NCI-H146 treated with DMSO at 0.1 percent for 48 hours (cell line): ENCODE measurements around the gene RFTN1.

ENCODE experiments used
- DNase-seq: peaks from one replicate; lab custom pipeline; 2025; ENCODE audit not compliant: unreplicated experiment; lab: John Stamatoyannopoulos, UW

RFTN1 gene

DNA sequence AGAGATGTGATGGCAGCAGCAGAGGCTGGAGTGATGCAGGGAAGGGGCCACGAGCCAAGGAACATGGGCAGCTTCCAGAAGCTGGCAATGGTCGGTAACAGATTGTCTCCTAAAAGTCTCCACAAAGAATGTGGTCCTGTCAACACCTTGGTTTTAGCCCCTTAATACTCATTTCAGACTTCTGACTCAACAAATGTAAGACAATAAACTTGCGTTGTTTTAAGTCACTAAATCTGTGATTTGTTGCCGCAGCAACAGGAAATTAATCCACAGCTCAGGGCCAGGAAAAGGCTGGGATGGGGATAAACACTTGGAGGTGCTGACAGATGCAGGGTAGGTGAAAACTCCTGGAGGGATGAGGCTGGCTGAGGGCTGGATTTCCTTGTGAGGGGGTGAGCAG lies 178.6 kb downstream of the RFTN1 start:
- no peak for DNase-seq

DNA sequence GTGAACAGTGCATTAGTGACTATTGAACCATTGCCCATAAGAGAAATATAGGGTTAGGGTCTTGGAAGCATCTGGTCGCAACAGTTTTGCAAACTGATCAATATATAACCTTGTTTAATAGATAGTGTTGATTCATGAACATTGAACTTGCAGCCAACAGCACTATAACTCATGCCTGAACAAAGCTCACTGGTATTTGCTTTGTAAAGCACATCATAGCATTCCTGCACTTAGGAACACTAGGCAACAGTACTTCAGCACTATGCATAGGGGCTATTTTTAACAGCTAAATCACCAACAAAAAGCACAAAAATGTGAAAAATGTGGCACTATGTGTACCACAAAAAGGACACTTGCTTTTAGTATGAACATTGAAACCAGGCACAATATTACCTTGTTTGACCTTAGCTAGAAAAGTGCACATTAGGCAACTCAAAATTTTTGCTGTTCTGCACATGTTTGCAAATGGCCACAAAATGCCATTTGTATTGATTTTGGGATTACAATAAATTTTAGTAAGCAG lies 180.5 kb downstream of the RFTN1 start:
- no peak for DNase-seq

DNA sequence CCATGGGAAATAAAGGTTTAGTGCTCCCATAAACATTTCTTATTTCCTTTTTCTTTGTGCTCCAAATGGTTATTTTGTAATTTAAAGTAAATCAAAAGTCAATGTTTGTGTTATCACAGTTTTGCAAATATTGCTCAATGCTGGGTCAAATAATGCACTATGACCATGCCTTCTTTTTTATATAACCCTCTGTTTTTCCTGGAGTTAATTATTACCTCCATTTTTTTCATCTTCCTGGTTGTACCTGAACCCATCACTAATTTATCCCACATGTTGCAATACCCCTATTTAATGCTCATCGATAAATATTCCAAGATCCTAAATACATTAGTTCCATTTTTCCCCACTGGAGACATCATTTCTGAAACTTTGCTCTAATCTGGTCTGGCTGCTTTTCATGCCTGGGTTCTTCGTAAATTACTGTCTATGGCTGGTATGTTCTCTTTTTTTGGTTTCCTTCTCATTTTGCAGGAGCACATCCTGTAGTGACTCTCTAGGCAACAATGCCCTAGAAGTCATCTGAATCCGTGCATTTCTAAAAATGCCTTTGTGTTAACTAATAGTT lies 182.1 kb downstream of the RFTN1 start:
- no peak for DNase-seq

DNA sequence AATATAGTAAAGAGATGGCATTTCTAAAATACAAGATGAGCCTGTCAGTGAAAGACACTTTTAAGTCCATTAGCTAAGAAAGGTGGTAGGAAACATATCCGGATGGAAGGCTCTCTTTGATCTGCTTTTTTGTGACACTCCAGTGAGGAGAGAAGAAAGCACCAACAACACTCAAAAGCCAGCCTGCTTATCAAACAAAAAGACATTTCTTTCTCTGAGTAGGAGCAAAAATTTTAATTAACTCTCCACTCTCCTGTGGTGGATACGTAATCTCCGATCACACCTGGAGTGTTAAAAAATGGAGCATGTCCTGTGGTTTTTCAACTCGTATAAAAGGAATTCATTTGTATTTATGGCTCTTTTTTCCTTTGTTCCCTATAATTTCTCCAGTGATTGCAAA lies 183.1 kb downstream of the RFTN1 start:
- DNase-seq = no peak

DNA sequence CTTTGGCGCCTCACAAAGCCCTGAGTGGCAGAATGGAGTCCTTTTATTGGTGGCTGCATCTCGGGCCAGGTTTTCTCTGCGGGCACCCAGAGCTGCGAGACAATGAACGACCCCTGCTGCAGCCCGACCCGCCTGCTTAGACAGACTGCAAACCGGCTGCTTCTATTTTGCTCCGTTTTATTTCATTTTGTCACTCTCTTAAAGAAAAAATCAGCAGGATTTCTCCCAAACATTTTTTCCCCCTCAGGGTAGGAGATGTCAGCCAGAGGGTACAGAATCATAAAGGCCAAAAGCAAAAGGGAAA lies 183.7 kb downstream of the RFTN1 start:
- peak; percentile 66 for DNase-seq

DNA sequence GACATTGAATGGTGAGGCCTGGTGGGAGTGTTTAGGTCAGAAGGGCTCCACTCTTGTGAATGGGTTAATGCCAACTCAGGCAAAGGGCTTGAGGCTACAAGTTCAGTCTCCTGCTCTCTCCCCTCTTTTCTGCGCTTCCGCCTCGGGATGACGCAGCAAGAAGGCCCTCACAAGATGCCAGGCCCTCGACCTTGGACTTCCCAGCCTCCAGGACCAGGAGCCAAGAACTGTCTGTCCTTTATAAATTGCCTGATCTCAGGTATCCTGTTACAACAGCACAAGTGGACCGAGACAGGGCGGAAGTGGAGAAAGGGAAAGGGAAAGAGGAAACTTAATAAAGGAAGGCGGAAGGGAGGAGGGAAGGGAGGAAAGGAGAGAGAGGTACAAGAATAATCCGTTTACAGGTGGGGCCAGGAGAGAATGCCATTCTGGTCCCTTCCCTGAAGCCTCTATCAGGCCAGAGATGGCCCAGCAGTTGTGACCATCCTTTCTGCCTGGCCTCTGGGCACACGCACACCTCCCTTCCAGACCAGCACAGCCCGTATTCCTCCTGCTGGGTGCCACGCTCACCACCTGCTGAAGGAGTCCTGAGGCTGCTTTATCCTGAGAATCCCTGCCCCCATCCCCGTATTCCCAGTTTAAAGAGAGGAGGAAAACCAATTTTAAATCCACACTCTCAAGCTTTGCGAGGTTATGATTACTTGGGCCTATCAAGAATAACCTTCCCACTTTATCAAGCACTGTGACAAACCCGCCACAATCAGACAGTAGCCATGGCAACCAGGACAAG lies 184.3 kb downstream of the RFTN1 start:
- DNase-seq = no peak

DNA sequence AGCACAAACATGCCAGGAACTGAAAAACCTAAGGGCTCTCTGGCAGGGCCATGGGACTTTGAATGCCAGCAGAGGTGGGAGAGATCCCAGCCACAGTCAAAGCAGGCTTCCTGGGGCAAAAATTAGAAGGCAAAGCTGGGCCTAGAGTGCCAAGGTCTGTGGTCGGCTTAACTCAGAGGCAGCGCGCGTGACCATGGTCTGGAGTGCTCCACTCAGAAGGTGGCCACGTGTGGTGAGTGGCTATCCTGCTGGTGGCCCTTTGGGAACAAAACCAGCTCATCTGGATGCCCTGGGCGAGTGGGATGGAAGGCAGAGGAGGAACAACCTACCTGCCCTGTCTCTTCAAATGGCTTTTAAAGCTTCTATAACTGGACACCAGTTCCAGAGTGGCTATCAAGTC lies 185.4 kb downstream of the RFTN1 start:
- DNase-seq = no peak

DNA sequence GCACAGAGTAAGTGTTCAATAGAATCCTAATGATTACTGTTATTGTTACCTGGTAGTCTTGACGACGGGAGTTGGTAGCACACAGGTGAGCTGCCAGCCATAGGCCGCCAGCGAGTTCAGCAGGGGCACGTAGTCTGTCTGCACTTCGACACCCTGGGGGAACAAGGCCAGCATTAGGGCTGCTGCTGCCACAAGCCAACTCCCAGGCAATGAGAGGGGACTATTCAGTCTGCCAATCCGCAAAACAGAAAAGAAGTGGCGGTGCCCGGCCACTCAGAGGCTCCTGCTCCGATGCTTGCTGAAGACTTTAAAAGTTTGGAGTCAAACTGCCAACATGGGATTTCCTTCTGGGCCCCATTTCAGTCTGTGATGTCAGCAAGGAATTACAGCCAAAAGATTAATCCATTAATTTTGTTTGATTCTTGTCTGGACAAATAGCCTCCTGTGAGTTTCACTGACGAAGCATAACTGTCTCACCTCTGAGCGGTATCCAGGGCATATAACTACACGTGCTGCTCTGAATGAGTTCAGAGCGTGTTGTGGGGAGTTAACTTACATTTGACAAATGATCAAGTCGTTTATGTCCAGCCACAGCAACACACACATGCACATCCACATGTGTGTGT lies 186.7 kb downstream of the RFTN1 start:
- no peak for DNase-seq

DNA sequence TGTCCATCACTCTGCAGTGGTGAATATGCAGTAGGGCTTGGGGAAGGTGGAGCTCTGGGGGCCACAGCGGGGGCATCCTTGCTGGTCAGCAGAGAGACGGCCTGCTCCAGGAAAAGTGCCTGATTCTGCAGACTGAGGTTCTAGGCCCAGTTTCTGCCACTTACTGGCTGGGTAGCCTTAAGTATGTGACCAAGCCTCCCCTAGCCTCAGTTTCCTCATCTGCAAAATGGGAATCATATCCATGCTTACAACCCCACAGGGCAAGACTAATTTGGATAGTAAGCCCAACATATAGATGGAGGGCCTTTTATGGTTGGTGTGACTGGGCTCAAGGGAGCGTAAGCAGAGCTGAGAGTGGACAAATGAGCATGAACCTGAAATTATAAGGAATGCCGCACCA lies 187.6 kb downstream of the RFTN1 start:
- no peak for DNase-seq

DNA sequence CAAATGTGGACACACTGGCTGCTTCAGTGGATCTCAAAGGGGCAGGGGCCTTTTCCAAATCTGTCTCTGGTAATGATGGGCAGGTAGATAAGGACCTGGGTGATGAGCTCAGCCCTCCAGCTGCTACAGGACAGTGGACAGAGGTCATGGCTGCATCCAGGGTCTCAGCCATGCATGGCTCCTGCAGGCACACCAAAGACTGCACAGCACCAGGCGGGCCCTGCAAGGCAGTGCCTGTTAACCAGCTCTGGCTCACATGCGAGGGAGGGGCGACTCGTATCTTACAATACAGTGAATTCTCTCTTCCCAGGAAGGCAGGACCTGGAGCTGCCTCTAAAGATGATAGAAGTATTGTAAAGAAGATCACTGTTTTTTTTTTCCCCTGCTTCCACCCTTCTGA lies 189.8 kb downstream of the RFTN1 start:
- no peak for DNase-seq

DNA sequence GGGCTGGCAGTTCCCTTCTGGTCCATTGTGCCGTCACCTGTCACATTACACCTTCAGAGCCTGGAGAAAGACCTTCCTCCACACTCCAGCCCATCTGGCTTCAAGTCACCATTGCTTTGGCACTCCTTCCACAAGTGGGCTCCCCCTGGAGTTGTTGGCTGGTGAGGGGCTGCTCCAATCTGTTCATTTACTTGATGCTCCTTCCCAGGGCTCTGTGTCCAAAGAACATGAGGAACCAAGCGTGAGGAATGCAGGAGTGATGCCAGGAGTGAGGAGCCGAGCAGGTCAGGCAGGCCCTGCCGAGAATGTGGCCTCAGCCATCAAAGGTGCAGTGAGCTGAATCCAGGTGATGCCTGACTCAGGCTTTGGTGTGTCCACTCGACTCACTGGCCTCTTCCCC lies 191.3 kb downstream of the RFTN1 start:
- no peak for DNase-seq

DNA sequence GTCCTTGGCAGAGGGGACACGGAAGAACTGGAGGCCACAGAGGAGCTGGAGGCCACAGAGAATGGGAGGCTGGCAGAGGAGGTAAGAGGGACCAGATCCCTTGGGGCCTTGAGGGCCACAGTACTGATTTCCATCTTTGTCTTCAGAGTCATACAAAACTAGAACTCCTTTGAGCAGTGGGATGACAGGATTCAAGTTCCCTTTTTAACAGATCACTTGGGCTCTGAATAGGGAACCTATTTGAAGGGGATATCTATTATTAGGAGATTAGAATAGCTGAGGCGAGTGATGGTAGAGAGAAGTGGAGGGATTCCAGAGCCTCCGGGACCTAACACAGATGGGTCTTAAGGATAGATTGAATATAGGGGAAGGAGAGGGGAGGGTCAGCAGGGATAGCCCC lies 192.8 kb downstream of the RFTN1 start:
- DNase-seq = no peak

DNA sequence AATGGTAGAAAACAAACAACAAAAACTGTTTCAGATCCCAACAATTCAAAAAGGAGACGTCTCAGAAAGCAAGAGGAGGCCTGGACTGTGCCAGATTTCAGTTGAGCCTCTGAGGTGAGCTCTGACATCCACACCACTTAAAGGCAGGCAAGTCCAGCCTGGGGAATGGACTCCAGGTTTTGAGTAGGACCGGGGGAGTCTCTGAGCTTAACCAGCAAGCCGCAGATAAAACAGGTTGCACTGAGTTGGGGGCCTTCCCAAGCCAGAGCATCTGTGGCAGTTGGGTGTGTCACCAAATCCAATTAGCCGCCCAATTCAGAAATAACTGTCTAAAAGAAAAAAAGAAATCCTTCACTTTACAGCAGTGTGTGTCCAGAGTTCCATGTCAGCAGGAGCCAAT lies 193.8 kb downstream of the RFTN1 start:
- DNase-seq = no peak

DNA sequence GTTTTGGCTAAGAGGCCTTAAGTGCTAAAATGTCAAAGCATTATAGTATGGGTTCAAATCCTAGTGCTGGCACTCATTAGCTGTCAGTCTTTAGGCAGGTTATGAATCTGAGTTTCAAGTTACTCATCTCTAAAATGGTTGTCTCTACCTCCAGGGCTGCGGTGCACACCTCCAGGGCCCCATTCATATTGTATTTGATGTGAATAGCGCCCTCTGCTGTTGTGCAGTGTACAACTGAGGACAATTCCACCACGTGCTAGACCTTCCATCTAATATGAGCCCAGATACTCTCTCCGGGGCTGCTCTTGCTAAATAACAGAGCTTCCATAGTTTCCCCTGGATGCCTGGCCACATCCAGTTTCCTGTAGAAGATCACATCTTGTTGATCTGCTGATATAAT lies 194.2 kb downstream of the RFTN1 start:
- no peak for DNase-seq

DNA sequence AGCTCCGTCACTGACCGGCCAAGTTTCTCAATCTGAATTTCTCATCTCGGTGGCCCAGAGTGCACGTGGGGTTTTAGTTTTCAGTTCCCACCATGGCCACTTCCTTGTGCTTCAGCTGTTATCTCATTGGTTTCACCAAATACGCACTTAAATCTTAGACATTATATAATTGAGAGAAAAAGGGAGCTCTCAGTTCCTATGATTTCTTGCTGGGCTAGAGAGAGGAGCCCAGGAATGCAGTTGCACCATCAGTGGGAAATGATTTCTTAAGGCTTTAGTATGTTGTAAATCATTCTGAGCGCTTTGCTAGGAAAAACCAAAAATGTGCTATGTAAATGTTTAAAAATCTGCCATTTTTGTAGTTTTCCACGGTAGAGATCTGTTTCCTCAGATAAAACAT lies 195.3 kb downstream of the RFTN1 start:
- no peak for DNase-seq

DNA sequence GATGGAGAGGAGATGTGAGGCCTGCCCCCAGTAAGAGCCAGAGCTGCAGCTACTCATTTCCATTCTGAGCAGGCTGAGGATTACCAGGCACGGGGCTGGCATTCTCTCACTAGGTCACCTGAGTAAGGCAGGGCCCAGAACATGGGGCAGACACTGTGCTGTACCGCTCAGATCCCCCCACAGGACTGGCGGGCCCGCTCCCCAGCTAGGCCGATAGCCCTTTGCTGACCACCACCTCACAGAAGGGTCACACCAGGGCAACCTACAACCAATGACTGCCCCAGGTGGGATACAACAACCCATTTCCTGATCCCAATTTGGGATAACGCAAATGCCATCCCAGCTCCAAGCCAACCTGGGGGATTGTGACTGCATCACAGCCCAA lies 195.9 kb downstream of the RFTN1 start:
- no peak for DNase-seq

DNA sequence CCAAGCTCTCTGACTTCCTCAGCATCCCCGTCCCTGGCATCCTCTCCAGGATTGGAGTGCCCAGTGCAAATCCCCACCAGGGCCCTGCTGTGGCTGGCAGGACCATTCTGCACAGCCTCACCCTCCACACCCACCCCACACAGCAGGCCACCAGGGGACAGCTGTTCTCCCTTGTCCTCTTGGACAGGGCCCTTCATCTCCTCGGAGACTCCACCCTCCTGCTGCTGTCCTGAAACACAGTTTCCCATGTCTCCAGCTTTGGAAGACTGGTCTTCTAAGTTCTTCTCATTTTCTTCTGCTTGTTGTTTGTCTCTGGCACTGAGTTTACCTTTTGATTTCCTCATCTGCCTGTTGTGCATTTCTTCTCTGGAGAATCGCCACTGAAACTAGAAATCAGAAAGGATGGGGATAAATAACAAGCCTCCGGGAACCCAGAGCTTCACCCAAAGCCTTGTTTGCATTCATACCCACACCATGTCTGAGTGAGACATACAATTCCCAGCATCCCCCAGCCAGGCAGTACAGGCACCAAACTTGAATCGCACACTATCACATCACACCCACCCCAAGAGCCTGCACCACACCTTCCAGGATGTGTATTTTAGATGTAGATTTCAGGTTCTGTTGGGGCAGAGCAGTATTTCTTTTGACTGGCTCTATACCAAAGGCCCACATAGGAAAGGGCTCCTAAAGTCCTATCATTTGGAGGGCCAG lies 196.5 kb downstream of the RFTN1 start:
- DNase-seq = no peak

DNA sequence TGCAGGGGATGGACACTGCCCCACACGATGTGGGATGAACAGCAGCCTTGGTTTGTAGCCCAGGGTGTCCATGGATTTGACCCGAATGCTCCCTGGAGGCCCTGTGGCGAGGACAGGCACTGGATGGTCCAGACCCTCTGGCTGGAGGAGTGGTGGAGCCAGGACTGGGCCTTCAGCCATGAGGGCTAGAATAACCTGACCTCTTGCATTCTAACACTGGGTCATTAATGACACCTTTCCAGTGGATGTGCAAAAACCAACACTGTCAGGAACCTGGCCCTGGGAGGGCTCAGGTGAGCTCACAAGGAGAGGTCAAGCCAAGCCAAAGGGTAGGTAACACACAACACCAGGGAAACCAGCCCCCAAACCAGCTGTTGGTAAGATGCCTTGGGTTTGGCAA lies 197.1 kb downstream of the RFTN1 start:
- no peak for DNase-seq

DNA sequence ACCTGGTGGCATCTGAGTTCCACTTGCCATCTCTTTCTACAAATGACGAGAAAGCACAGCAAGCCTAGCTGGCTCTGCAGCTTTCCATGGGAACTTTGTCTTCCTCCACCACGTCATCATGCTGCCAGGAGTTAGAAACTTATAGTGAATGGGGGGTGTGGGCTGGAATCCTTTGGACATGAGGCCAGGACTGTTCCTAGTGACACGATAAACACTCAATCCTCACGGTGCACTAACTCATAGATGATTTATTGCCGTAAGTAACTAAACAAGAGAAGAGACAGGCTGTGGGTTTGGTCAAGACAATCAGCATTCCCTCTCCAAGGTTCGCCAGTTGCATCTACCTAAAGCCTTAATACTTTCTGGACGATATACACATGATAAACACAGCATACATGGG lies 197.9 kb downstream of the RFTN1 start:
- DNase-seq = no peak

DNA sequence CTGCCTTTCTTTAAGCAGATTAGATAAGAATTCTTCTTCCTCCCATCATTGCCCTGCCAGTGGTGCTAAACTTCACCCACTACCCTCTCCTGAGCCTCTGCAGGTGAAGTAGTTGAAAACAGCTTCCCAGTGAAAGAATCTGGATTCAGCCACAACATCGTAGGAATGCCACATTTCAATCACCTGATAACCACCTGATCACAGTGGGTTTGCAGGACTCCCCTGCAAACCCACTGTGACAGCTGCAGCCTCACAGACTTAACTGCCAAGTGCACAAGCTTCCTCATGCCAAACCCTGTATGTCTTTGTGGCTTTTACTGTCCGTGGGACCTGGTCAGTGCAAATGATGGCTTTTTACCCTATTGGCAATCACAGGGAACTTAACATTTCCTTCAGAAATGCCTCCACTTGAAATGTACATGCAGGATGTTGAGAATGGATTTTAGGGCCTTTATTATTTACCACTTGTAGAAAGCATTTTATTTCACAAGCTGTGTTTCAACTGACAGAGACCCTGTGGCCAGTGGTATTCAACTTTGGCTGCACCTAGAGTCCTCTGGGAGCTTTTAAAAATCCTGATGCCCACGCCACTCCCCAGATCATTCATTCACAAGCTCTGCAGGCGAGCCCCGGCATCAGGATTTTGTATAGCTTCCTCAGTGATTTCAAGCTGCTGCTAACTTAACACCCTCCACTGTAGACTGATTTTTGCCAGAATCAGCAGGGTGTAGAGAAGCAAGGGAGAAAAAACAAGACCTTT lies 199.4 kb downstream of the RFTN1 start:
- DNase-seq = no peak

DNA sequence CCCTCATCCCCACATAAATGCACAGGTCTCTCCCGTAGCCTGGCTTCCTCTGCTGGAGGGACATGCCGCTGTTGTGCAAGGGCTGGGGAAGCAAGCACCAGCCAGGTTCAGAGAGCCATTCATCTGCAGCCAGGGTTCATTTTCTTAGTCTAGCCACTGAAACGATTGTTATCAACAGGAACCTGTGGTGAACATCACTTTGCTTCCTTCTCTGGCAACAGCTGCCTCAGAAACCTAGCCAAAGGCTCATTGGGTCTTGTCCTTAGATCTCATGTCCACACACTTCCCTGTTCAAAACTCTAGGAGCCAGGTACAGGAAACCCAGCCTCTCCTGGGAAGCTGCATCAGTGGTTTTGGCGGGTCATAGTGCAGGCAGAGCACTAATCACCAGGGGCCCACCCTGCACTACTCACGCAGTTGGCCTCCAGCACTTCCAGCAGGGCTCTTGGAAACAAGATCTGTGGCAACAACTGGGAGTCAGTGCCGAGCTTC lies 201.5 kb downstream of the RFTN1 start:
- no peak for DNase-seq
